Neural cell (in vitro differentiated cells): ENCODE data around the gene ROPN1. TPM values are rescaled to one million over a fixed set of nuclear protein-coding genes. Genes with fewer than 3 reads are reported as not detected.

ENCODE experiments used
- H2AFZ ChIP-seq: fragments of 200-600, 300-800 bp; sonication (generic), shearing (Covaris generic); 2 replicates; pipeline ENCODE4 v1.6.0; 2014; ENCODE audit warnings: low read depth, mild to moderate bottlenecking, antibody characterized with exemption, low read length, moderate library complexity
- H3F3A ChIP-seq: fragments of 200-600 bp; shearing (Covaris generic); 2 replicates; pipeline ENCODE4 v1.6.1; 2016; ENCODE audit warnings: mild to moderate bottlenecking, moderate library complexity, mixed read lengths, antibody characterized with exemption, low read length; ENCODE audit not compliant: insufficient read depth, poor library complexity, severe bottlenecking
- H3K27ac ChIP-seq: fragments of 200-600, 300-800 bp; sonication (generic), shearing (Covaris generic); 2 replicates; pipeline ENCODE4 v1.5.1; 2014; ENCODE audit warnings: mild to moderate bottlenecking, low read length, moderate library complexity
- H3K27me3 ChIP-seq: fragments of 300-800, 200-600 bp; sonication (generic), shearing (Covaris generic); 2 replicates; pipeline ENCODE4 v1.6.0; 2014; ENCODE audit warnings: mild to moderate bottlenecking, low read depth, low read length, moderate library complexity; ENCODE audit not compliant: insufficient read depth
- H3K36me3 ChIP-seq: fragments of 300-800, 200-600 bp; sonication (generic), shearing (Covaris generic); 2 replicates; pipeline ENCODE4 v1.5.1; 2014; ENCODE audit warnings: mild to moderate bottlenecking, antibody characterized with exemption, low read length, moderate library complexity; ENCODE audit not compliant: insufficient read depth
- H3K4me2 ChIP-seq: fragments of 300-800, 200-600 bp; sonication (generic), shearing (Covaris generic); 2 replicates; pipeline ENCODE4 v1.6.0; 2014; ENCODE audit warnings: mild to moderate bottlenecking, low read length
- H3K4me3 ChIP-seq: fragments of 300-800, 200-600 bp; sonication (generic), shearing (Covaris generic); 2 replicates; pipeline ENCODE4 v1.5.1; 2014; ENCODE audit warnings: mild to moderate bottlenecking, low read length, moderate library complexity
- H3K79me2 ChIP-seq: fragments of 200-600 bp; shearing (Covaris generic); replicated peaks from 2 replicates; pipeline ENCODE4 v1.6.0; 2014; ENCODE audit warnings: mild to moderate bottlenecking, low read length, moderate library complexity; ENCODE audit not compliant: insufficient read depth
- H3K9ac ChIP-seq: fragments of 300-800, 200-600 bp; sonication (generic), shearing (Covaris generic); 2 replicates; pipeline ENCODE4 v1.6.1; 2016; ENCODE audit warnings: mild to moderate bottlenecking, low read length, mixed read lengths
- H3K9me2 ChIP-seq: fragments of 200-600 bp; shearing (Covaris generic); 2 replicates; pipeline ENCODE4 v1.6.1; 2016; ENCODE audit warnings: mild to moderate bottlenecking, low read length, mixed read lengths; ENCODE audit not compliant: insufficient read depth
- H3K9me3 ChIP-seq: fragments of 200-600, 300-800 bp; sonication (generic), shearing (Covaris generic); 2 replicates; pipeline ENCODE4 v1.6.1; 2016; ENCODE audit warnings: mild to moderate bottlenecking, mixed run types, low read length, moderate library complexity, mixed read lengths
- H4K20me1 ChIP-seq: fragments of 200-600 bp; shearing (Covaris generic); 2 replicates; pipeline ENCODE4 v1.6.1; 2016; ENCODE audit warnings: mild to moderate bottlenecking, mixed run types; ENCODE audit not compliant: insufficient read depth
- EP300 ChIP-seq: fragments of 450-650 bp; conservative IDR thresholded peaks from 2 replicates; pipeline ENCODE4 v1.6.1; 2014; ENCODE audit warnings: antibody characterized with exemption, mild to moderate bottlenecking, moderate library complexity; ENCODE audit not compliant: poor library complexity, severe bottlenecking
- EZH2 ChIP-seq: fragments of 200-600, 300-800 bp; shearing (Covaris generic), sonication (generic); IDR thresholded peaks from 2 replicates; pipeline ENCODE4 v1.6.1; 2014; ENCODE audit warnings: antibody characterized with exemption, low read length, borderline replicate concordance, mild to moderate bottlenecking; ENCODE audit not compliant: insufficient read depth, poor library complexity, severe bottlenecking
- MXI1 ChIP-seq: fragments of 450-650 bp; conservative IDR thresholded peaks from 2 replicates; pipeline ENCODE4 v1.6.1; 2014; ENCODE audit warnings: antibody characterized with exemption, mild to moderate bottlenecking; ENCODE audit not compliant: poor library complexity, severe bottlenecking
- POLR2AphosphoS5 ChIP-seq: IDR thresholded peaks from 2 replicates; pipeline ENCODE4 v1.6.1; 2012
- RAD21 ChIP-seq: fragments of 450-650 bp; conservative IDR thresholded peaks from 2 replicates; pipeline ENCODE4 v1.6.1; 2014; ENCODE audit warnings: antibody characterized with exemption, mild to moderate bottlenecking, moderate library complexity
- SMC3 ChIP-seq: fragments of 450-650 bp; conservative IDR thresholded peaks from 2 replicates; pipeline ENCODE4 v1.6.1; 2014; ENCODE audit warnings: antibody characterized with exemption, mild to moderate bottlenecking, moderate library complexity; ENCODE audit not compliant: poor library complexity
- TAF1 ChIP-seq: IDR thresholded peaks from 2 replicates; pipeline ENCODE4 v1.6.1; 2012; ENCODE audit warnings: low read depth
- polyA plus RNA-seq: library from polyadenylated mRNA; depleted of rRNA; stranded (reverse); fragments of >200 nt; gene quantifications from 2 replicates; pipeline ENCODE4 v1.2.3, GENCODE V29; 2014
- TF ChIP-seq, protein P1 (sequence below): IDR thresholded peaks from 2 replicates; pipeline ENCODE4 v1.6.1; 2012; ENCODE audit warnings: borderline replicate concordance
- TF ChIP-seq, protein P2 (sequence below): fragments of 450-650 bp; IDR thresholded peaks from 2 replicates; pipeline ENCODE4 v1.5.1; 2014; ENCODE audit warnings: antibody characterized with exemption, mild to moderate bottlenecking, moderate library complexity; ENCODE audit not compliant: poor library complexity, severe bottlenecking

Gene ROPN1
- polyA plus RNA-seq, 1 donor from 2014 or later, result not detected

DNA sequence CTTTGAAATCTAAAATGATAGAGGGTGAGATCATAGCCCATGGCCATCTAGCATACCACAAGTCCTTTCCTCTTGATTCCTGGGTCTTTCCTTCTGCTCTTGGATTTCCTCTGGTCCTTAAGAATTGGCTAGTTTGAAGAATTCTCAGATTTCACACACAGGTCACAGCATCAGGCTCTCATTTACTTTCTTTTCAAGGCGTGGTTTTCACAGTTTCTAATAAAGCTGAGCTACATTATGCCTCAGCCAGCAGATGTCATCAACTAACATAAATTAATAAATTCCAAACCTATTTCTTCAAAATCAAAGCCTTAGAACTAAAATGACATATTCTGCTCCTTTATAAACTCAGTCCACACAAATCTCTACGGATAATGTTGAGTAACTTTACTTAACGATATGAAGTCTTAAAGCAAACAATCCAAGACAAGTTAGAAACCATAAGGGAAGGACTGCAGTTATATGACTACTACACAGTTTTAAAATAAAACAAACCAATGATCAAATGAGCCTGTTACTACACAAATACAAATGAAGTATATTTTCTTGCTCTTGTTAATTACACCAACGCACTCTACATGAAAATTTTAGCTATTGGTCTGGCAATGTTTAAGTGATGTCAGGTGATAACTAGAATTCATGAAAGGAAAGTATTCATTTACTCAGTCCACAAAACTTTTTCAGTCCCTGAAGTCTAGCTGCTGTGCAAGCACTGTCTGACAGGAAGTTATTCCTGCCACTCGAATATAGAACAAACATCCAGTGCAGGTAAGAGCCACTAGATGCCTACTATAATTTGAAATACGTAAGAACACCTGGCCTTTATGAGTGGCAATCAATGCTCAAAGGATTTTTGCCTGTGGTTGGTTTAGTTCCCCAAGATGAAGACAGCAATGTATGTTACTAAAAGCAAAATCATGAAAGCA, 40.1 kb downstream of the ROPN1 start:
- no peaks in the 10 kb centered on the region for H3K27me3 ChIP-seq
- H4K20me1 ChIP-seq, result no peaks in the 10 kb centered on the region
- H3K27ac ChIP-seq, result no peak overlapping the region
- no peaks in the 10 kb centered on the region for H3K9me3 ChIP-seq
- peaks cover 14% of the 10 kb centered on the region for H3K36me3 ChIP-seq
- H3F3A ChIP-seq, result no peaks in the 10 kb centered on the region
- H2AFZ ChIP-seq, result no peak overlapping the region
- no peak overlapping the region for H3K9ac ChIP-seq
- no peak overlapping the region for H3K4me2 ChIP-seq
- H3K79me2 ChIP-seq, result no peaks in the 10 kb centered on the region
- H3K9me2 ChIP-seq, result no peaks in the 10 kb centered on the region
- TF ChIP-seq MXI1 (no peak), RAD21 (no peak), EP300 (no peak), SMC3 (no peak), POLR2AphosphoS5 (no peak), TAF1 (no peak), EZH2 (no peak)
- TF ChIP-seq, protein P1, sequence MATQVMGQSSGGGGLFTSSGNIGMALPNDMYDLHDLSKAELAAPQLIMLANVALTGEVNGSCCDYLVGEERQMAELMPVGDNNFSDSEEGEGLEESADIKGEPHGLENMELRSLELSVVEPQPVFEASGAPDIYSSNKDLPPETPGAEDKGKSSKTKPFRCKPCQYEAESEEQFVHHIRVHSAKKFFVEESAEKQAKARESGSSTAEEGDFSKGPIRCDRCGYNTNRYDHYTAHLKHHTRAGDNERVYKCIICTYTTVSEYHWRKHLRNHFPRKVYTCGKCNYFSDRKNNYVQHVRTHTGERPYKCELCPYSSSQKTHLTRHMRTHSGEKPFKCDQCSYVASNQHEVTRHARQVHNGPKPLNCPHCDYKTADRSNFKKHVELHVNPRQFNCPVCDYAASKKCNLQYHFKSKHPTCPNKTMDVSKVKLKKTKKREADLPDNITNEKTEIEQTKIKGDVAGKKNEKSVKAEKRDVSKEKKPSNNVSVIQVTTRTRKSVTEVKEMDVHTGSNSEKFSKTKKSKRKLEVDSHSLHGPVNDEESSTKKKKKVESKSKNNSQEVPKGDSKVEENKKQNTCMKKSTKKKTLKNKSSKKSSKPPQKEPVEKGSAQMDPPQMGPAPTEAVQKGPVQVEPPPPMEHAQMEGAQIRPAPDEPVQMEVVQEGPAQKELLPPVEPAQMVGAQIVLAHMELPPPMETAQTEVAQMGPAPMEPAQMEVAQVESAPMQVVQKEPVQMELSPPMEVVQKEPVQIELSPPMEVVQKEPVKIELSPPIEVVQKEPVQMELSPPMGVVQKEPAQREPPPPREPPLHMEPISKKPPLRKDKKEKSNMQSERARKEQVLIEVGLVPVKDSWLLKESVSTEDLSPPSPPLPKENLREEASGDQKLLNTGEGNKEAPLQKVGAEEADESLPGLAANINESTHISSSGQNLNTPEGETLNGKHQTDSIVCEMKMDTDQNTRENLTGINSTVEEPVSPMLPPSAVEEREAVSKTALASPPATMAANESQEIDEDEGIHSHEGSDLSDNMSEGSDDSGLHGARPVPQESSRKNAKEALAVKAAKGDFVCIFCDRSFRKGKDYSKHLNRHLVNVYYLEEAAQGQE, result no peak
- TF ChIP-seq, protein P2, sequence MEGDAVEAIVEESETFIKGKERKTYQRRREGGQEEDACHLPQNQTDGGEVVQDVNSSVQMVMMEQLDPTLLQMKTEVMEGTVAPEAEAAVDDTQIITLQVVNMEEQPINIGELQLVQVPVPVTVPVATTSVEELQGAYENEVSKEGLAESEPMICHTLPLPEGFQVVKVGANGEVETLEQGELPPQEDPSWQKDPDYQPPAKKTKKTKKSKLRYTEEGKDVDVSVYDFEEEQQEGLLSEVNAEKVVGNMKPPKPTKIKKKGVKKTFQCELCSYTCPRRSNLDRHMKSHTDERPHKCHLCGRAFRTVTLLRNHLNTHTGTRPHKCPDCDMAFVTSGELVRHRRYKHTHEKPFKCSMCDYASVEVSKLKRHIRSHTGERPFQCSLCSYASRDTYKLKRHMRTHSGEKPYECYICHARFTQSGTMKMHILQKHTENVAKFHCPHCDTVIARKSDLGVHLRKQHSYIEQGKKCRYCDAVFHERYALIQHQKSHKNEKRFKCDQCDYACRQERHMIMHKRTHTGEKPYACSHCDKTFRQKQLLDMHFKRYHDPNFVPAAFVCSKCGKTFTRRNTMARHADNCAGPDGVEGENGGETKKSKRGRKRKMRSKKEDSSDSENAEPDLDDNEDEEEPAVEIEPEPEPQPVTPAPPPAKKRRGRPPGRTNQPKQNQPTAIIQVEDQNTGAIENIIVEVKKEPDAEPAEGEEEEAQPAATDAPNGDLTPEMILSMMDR, result no peak
- no peak overlapping the region for H3K4me3 ChIP-seq

DNA sequence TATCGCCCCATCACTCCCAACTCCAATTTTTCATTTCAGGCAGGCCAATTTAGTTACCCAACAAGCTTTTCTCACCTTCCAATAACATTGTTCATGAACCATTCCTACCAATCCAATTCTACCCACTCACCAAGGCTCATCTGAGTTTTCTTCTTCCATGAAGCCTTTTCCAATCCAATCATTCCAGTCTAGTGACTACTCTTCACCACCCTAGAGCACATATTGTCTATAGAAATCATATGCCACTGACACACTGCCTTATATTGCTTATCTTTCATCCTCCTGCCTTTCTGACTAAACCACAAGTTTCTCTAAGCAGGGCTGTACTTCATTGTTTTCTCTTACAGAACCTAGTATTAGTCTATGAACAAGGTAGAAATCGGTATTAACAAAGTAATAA, 42.3 kb downstream of the ROPN1 start:
- Histone ChIP-seq H3K9ac (no peak overlapping the region), H3K36me3 (peaks cover 17% of the 10 kb centered on the region), H3K9me2 (no peaks in the 10 kb centered on the region), H2AFZ (no peak overlapping the region), H3F3A (no peaks in the 10 kb centered on the region), H3K9me3 (no peaks in the 10 kb centered on the region), H4K20me1 (no peaks in the 10 kb centered on the region), H3K4me3 (no peak overlapping the region), H3K27me3 (no peaks in the 10 kb centered on the region), H3K79me2 (no peaks in the 10 kb centered on the region), H3K4me2 (no peak overlapping the region), H3K27ac (no peak overlapping the region)
- TF ChIP-seq, protein P2, result no peak
- TF ChIP-seq TAF1 (no peak), MXI1 (no peak), RAD21 (no peak), EZH2 (no peak), EP300 (no peak), POLR2AphosphoS5 (no peak), SMC3 (no peak)
- TF ChIP-seq, protein P1, result no peak
